HG03064 (cell line): ENCODE measurements around the gene GALNT18.

Experiments
- ATAC-seq: cut with Tn5 transposase; IDR thresholded peaks from one replicate; pipeline ENCODE4 v1.9.1; 2021; ENCODE audit warnings: low read depth; ENCODE audit not compliant: unreplicated experiment

GALNT18 gene

GRCh38 chr11:11230802-11231562, 390.8 kb downstream of the GALNT18 start:
- ATAC-seq, result no peak

GRCh38 chr11:11230087-11230486, 391.7 kb downstream of the GALNT18 start:
- no peak for ATAC-seq

GRCh38 chr11:11229647-11230046, 392.2 kb downstream of the GALNT18 start:
- ATAC-seq, result no peak

- ATAC-seq, result no peak
These were observed 394.3 kb downstream of the GALNT18 start for GRCh38 chr11:11227296-11228085.
